NCI-H1694 (cell line): ENCODE results near the gene SMARCA5.
"Not testable (repeated sequence)": the region's sequence is repeated elsewhere in the genome, so short reads cannot be mapped to it uniquely, and the experiment has no call there.

Experiments used
- DNase-seq: peaks from one replicate; lab custom pipeline; 2025; lab: John Stamatoyannopoulos, UW

Gene SMARCA5, protein sequence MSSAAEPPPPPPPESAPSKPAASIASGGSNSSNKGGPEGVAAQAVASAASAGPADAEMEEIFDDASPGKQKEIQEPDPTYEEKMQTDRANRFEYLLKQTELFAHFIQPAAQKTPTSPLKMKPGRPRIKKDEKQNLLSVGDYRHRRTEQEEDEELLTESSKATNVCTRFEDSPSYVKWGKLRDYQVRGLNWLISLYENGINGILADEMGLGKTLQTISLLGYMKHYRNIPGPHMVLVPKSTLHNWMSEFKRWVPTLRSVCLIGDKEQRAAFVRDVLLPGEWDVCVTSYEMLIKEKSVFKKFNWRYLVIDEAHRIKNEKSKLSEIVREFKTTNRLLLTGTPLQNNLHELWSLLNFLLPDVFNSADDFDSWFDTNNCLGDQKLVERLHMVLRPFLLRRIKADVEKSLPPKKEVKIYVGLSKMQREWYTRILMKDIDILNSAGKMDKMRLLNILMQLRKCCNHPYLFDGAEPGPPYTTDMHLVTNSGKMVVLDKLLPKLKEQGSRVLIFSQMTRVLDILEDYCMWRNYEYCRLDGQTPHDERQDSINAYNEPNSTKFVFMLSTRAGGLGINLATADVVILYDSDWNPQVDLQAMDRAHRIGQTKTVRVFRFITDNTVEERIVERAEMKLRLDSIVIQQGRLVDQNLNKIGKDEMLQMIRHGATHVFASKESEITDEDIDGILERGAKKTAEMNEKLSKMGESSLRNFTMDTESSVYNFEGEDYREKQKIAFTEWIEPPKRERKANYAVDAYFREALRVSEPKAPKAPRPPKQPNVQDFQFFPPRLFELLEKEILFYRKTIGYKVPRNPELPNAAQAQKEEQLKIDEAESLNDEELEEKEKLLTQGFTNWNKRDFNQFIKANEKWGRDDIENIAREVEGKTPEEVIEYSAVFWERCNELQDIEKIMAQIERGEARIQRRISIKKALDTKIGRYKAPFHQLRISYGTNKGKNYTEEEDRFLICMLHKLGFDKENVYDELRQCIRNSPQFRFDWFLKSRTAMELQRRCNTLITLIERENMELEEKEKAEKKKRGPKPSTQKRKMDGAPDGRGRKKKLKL

DNA sequence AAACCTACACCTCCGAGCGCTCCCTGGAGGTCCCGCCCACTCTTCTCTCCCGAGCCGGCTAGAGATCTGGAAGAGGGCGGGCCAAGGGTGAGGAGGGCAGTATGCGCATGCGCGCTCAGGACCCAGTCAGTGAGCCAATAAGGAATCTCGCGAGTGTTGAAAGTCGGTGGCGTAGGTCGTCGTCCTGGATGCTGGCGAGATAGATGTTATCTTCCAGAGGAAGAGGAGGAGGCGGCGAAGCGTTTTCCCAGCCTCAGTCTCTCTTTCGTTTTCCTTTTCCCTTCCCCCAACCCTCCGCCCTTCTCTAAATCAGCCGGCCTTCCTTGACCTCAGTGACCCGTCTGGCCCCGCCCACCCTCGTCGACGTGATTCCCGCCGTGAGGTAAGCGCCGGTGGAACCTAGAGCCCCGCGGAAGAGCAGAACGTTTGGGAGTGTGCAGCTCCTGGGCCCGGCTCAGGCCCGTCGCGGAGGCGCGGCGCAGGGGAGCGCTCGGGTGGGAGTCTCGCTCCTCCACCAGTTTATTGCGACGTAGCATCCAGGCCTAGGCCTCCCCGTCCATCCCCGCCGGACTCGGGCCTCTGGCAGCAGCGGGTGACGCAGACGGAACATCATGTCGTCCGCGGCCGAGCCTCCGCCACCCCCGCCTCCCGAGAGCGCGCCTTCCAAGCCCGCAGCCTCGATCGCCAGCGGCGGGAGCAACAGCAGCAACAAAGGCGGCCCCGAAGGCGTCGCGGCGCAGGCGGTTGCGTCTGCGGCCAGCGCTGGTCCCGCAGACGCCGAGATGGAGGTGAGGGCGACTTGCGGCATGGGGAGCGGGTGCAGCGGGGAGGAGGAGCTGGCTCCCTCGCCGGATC, at the start of gene SMARCA5:
Gene SMARCA5, plus strand, starts transcription at position 389 of the 855 bp plus-strand sequence. Its CDS starts 223 bp downstream, at position 612.
- peak; percentile 92 for DNase-seq

DNA sequence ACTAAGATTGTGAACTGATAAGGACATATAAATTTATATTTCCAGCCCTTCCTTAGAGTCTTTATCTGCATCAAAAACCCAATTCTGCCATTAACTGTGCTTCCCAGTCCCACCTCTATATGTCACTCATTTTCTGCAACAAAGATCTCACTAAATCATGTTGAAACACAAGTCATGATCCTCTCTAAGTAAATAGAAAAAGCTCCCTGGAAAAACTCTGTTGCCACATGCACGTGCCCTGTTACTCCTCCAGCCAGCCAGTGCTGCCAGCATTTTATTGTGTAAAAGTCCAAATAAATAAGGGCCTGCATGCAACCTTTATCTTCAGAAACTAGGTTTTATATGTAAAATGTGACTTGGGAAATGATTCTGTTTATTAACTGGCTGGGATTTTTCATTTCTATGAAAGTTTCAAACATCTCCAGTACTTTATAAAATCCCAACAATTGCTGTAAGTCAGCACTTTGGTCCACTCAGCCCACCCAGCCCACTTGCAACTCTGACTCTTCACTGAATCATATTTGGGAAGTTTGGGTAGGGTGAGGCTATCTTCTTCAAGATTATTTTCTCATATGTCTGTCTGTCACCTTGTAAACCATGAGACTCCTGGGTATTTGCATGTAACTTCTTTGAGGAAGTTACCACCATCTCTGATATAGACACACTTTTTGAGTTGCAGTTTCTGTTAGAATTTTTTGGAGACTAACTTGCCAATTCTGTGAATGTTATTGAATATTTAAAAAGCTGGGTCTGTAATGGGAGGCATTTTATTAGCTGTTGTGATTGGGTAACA, 40.0 kb upstream of the SMARCA5 start:
- no peak for DNase-seq

DNA sequence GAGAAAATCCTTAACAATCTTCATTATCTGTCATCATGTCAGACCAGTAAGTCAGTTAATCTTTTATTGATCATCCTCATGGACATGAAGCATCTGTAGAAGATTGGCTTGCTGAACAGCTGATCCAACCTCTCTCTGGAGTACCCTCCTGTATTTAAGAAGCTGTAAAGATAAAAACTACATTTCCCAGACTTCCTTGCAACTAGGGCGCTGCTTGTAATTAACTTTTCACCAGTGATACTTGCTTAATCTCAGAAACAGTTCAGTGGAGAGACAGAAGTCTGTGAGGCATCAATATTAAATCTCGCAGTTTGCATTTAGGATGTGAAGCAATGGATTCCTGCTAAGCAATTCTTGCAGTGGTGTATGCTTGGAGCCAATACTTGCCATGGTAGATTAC, 36.0 kb upstream of the SMARCA5 start:
- no peak for DNase-seq

DNA sequence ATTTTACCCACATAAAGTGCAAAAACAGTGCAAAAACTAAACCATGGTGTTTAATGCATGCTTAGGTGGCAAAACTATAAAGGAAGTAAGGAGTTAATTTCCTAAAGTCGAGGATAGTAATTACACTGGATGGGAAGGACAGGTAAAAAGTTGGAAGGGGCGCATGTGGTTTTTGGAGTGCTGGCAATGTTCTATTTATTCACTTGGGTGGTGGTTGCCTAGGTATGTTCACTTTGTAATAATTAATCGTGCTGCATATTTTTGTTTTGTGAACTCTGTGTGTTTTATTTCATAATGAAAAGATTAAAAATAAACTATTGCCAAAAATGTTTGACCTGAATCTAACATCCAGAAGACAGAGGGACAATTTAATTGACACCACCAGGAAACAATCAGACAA, 32.1 kb upstream of the SMARCA5 start:
- no peak for DNase-seq

DNA sequence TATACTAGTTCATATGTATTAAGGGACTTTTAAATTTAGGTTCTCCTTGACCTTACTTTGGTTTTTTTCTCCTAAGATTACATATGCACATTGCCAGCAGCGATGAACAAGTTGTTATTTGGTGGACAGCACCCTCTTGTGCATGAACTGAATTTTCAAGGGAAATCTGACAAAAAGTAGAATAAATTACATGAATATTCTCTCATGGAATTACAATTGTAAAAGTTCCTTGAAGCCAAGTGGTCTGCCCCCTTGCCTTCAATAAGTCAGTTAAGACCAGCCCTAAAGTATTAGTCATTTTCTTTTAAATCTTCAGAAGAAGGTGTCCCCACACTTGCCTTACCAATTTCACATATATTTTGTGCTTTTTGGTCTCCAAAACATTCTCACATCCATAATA, 30.7 kb upstream of the SMARCA5 start:
- peak; percentile 20 for DNase-seq

DNA sequence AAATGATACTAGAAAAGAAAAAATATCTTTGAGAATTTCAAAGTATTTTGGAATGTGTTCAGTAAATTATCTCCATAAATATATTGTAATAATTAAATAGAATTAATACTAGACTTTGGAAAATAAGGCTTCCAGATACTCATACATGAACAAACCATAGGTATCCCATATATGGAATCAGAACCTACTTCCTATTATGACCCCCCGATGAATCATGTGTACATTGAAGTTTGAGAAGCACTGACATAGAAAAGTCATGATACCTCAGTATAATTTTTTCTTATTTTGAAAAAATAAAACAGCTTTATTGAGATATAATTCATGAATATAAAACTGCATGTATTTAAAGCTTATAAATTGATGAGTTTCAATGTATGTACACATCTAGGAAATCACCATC, 27.2 kb upstream of the SMARCA5 start:
- no peak for DNase-seq

DNA sequence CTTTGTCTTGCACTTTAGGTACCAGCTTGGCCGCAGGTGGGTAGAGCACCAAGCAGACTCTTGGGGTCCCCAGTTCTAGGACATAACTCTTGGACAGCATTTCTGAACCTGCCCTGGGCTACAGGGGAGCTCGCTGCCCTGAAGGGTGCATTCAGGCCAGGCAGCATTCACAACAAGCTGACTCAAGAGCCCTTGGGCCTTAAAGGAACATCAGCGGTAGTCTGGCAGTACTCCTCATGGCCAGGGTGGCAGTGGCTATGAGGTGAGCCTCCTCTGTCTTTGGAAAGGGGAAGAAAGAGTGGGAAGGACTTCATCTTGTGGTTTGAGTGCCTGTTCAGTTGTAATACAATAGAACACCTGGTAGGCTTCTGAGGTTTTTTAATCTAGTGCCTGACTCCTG, 24.8 kb upstream of the SMARCA5 start:
- DNase-seq: no peak

DNA sequence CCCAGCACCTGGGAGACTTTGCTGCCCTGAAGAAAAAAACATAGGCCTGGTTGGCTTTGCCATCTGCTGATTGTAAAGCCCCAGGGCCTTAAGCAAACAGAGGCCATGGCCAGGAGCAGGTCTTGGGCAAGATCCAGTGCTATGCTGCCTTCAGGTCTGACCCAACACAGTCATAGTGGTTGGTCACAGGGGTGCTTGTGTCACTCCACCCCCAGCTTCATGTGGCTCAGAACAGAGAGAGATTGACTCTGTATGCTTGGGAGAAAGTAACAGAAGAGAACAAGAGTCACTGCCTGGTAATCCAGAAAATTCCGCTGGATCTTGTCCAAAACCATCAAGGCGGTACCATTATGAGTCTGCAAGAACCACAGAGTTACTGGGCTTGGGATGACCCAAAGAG, 24.4 kb upstream of the SMARCA5 start:
- DNase-seq: no peak

DNA sequence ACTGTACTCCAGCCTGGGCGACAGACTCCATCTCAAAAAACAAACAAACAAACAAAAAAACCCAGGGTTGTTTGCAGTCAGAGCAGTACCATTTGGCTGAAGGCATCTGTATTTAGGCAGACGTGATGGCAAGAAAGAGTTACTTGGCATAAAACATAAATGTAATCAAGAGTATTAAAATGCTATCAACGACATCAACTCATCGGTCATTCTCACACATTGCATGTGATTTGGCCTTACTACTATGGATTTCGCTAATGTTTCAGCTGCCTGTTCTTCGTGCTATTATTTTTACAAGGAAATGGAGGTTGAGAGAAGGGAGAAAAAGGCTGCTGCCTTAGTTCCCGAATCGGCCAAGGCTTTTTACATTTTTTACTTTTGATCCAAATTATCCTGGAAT, 15.5 kb upstream of the SMARCA5 start:
- DNase-seq: no peak

DNA sequence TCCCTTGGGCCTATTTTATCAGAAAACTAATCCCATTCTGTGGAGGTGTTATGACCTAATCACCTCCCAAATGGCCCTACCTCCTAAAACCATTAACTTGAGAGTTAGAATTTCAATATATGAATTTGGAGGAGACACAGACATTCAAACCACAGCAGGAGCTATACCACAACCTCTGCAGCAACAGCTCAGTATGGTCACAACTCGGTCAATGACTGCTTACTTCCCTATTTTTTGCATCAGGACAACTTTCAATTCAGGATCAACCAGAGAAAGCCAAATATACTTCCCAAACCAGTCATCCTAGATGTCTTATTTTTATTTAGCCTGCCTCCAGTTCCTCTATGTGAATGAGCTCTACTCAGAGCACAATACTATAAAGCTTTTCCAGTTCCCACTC, 11.3 kb upstream of the SMARCA5 start:
- no peak for DNase-seq

DNA sequence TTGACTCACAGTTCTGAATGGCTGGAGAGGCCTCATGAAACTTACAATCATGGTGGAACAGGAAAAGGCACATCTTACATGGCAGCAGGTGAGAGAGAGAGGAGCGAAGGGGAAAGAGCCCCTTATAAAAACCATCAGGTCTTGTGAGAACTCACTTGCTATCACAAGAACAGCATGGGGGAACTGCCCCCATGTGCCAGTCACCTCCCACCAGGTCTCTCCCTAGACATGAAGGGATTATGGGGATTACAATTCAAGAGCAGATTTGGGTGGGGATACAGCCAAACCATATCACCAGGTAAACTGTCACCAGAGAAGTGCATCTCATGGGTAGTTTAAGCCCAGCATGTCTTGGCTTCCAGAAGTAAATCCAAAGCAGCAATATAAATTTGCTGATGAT, 7.5 kb upstream of the SMARCA5 start:
- no peak for DNase-seq

DNA sequence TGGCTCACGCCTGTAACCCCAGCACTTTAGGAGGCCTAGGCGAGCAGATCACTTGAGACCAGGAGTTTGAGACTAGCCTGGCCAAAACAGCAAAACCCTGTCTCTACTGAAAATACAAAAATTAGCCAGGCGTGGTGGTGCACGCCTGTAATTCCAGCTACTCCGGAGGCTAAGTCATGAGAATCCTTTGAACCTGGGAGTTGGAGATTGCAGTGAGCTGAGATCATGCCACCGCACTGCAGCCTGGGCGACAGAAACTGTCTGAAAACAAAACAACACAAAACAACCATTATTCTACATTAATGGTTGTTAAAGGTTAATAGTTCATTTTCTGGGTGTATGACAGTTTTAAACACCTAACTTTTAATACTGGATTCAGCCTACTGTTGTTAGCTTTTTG, 1.6 kb upstream of the SMARCA5 start:
- no peak for DNase-seq

DNA sequence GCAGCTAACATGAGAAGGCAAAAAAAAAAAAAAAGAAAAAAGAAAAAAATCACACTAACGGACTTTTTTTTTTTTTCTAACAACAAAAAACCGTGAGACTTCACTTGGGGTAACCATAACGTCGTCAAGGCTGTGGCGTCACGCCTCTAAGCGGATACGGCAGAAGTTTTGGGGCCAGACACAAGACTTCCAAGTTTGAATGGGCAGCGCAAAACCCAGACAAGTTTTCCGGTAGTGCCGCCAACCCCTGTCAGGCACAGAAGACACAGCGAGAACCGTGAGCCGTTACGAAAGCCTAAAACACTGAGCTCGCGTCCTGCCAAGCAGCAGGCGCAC, 556 bp upstream of the SMARCA5 start:
- no peak for DNase-seq

DNA sequence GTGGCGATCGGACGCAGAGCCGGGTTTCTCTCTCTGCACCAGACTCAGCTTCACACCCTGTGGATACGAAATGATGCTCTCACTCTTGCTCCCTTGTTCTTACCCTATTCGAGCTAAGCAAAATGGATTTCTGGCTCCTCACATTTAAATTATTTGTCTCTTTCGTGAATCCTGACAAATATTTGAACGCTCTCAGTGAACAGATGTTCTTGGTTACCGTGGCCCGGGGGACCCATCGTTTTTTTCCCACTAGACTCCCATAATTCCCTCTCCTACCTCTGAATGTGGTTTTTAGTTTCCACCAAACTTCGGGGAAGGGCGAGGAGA, 630 bp downstream of the SMARCA5 start:
- DNase-seq: no peak

DNA sequence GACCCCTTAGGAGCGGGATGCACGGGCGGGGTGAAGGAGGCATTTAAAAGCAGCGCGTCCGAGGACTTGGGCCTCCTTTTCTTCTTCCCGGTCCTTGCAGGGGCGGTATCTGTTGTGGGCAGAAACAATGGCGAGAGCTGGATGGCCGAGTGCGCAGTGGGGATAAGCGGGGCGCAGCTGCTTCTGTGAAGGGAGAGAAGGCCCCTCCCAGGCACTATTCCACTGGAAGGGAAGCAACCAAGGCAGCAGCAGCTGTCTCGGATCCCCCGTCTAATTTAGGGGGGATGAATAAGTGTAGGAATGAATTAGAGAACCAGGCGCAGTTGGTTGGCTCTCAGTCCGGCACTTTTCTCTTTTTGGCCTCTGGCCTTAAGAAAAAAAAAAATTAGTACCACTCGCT, 995 bp downstream of the SMARCA5 start:
- no peak for DNase-seq

DNA sequence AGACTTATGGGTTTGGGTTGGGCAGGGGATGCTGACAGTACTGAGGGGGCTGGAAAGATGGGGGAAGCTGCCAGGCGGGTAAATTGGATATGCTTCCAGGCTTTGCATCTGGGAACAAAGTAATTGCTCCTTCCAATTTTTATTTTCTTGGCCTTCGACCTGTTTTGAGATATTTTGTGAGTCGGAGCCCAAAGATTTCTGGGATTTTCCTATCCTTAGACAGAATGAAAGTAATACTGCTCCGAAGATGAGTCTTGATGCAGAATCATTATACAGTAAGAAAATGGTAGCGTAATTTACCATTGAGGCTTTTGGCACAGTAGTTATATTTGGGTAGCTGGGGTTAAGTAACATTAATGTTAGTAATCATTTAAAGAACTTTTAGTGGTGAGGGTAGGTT, 1.4 kb downstream of the SMARCA5 start:
- DNase-seq: no peak

DNA sequence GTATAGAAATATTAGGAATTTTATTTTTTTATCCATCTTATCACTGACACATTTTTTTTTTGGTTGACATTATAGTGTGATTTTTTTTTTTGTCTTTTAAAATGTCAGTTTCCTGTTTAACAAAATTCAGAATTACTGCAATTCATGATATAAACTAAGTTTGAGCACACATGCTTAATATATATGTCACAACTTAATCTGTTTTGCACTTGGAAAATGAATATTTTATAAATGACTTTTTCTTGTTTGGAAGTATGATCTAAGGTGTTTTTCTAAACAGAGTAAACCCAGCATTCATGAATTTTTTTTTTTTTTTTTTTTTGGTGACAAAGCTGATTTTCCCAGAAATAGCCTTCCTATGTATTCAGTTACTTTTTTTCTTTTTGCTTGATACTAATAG, 2.4 kb downstream of the SMARCA5 start:
- no peak for DNase-seq

DNA sequence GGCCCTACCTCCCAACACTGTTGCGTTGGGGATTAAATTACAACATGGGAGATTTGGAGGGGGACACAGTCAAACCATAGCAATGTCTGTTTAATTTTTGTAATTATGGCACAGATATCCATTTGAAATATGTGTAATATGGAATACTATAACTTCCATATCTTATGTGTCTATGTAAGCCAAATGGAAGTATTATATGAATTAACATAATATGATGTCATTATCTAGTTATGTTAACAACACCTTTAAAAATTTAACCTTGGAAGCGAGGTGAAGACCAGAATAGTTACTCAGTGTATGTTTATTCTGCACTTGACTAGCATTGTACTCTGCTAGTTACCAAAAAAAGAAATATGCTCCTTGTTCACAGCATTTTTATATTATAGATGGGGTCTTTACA, 4.3 kb downstream of the SMARCA5 start:
- no peak for DNase-seq

DNA sequence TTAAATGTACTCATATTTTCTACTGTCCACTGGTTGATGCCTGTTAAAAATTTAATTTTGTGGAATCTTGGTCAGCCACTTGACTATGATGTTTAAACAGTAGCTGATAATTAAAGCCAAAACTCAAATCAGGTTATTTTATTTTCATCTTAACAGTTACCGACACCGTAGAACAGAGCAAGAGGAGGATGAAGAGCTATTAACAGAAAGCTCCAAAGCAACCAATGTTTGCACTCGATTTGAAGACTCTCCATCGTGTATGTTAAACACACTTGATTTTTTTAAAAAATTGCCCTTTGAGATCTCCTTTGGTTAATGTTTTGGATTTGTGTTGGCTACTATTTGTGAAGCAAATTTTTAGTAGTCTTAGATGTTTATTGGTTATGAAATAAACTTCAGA, 10.7 kb downstream of the SMARCA5 start:
- DNase-seq: no peak

DNA sequence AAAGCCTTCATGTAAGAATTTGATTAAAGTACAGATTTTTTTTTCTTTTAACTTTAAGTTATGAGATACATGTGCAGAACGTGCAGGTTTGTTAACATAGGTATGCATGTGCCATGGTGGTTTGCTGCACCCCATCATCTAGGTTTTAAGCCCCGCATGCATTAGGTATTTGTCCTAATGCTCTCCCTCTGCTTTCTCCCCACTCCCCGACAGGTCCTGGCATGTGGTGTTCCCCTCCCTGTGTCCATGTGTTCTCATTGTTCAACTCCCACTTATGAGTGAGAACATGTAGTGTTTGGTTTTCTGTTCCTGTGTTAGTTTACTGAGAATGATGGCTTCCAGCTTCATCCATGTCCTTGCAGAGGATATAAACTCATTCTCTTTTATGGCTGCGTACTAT, 14.5 kb downstream of the SMARCA5 start:
- DNase-seq: not testable (repeated sequence)

DNA sequence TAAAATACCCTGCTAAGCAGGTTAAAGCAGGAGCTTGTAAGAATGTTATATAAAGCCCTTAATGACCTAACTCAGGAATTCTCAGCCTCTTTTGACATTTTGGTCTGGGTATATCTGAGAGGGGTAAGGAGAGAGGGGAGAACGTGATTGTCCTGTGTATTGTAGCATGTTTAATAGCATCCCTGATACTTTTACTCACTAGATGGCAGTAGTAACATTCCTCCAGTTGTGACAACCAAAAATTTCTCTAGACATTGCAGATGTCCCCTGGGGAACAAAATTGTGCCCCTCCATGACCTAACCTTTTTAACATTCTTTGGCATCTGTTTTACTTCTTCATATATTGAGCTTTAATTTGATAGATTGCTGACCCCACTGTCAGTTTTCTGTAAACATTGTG, 17.9 kb downstream of the SMARCA5 start:
- DNase-seq: no peak
